Aorta (tissue), 5 donors: Measurements from ENCODE around the gene PRKAG3. TPM values are rescaled to one million over a fixed set of nuclear protein-coding genes. Genes with fewer than 3 reads are reported as not detected.

Source experiments
- ATAC-seq: fragments of 200-7000 bp; cut with Tn5 transposase; one replicate; pipeline ENCODE4 v1.9.1; 2022; ENCODE audit warnings: moderate library complexity; ENCODE audit not compliant: low FRiP score
- DNase-seq, 2 donors: peaks; one replicate each; pipeline ENCODE4 v3.0.0-alpha.2; 2020
- H3K27ac ChIP-seq, 2 donors: one replicate each; pipeline ENCODE4 v1.5.1; 2013; ENCODE audit warnings: low read length in 2 of 2, mild to moderate bottlenecking in 2 of 2, moderate library complexity in 2 of 2, control low read depth in 1 of 2, inconsistent platforms in 1 of 2, low read depth in 1 of 2
- H3K27me3 ChIP-seq, 2 donors: one replicate each; pipeline ENCODE4 v1.6.1; 2013; ENCODE audit warnings: control low read depth in 1 of 2, low read length in 1 of 2, mild to moderate bottlenecking in 1 of 2, moderate library complexity in 1 of 2; ENCODE audit not compliant: insufficient read depth in 2 of 2, control insufficient read depth in 1 of 2
- H3K36me3 ChIP-seq, 2 donors: one replicate each; pipeline ENCODE4 v1.6.1; 2013; ENCODE audit warnings: control low read depth in 1 of 2, low read length in 1 of 2, mild to moderate bottlenecking in 1 of 2; ENCODE audit not compliant: insufficient read depth in 2 of 2, control insufficient read depth in 1 of 2
- H3K4me1 ChIP-seq, 2 donors: one replicate each; pipeline ENCODE4 v1.6.1; 2013; ENCODE audit warnings: low read length in 2 of 2, control low read depth in 1 of 2, mild to moderate bottlenecking in 1 of 2, moderate library complexity in 1 of 2; ENCODE audit not compliant: insufficient read depth in 2 of 2, control insufficient read depth in 1 of 2
- H3K4me3 ChIP-seq, 2 donors: one replicate each; pipeline ENCODE4 v1.5.1; 2013; ENCODE audit warnings: low read length in 2 of 2, control low read depth in 1 of 2, mild to moderate bottlenecking in 1 of 2
- H3K9me3 ChIP-seq: one replicate; pipeline ENCODE4 v1.6.1; 2013; ENCODE audit warnings: mild to moderate bottlenecking, low read length; ENCODE audit not compliant: control insufficient read depth
- WGBS, 2 donors: extraction: QIAGEN DNeasy Blood & Tissue Kit; methylation state at CpG; one replicate each; pipeline ENCODE4 v1.1.7; 2013; 5-methylcytosine and 5-hydroxymethylcytosine counted together
- intact Hi-C, 2 donors: fragments of 100-400 bp; cut with DNase I; formaldehyde crosslinking; loops; one replicate each; pipeline versions ENCODE4 v1.14.2 to v1.15.0; 2022
- polyA plus RNA-seq, 2 donors: library from polyadenylated mRNA; stranded (reverse); fragments of 200-250 nt; gene quantifications; one replicate each; pipeline ENCODE4 v1.2.3, GENCODE V29; 2013
- total RNA-seq, 2 donors: library from RNA; stranded (reverse); fragmentation: NEBNext Ultra II Directional; extraction: Animal tissue kit (Norgen Biotek cat#: 25700); gene quantifications; one replicate each; pipeline ENCODE4 v1.2.1, GENCODE V29; 2021
- donor health status: healthy with polysubstance abuse.
- donor health status: Bipolar disorder and iron deficiency.
- donor health status: DM: no; HTN: no; CAD: no.
- donor health status: DM: no; HTN: no; CAD: no.
- donor health status: DM: yes; HTN: yes; CAD: no.

The PRKAG3 gene
- total and polyA plus RNA-seq, 4 donors, result 0.13 to 1.0 (median 0.20) TPM

- Histone ChIP-seq H3K27ac (no peak overlapping the region), H3K36me3 (no peaks in the 10 kb centered on the region), H3K4me3 (no peak overlapping the region), H3K9me3 (no peaks in the 10 kb centered on the region), H3K4me1 (no peaks in the 10 kb centered on the region), H3K27me3 (no peaks in the 10 kb centered on the region)
- DNase-seq, result peak in 1 of 2 donors; percentile 82
- WGBS, 2 donors, result 0 to 2% methylated on average over 3 of the region's 3 CpGs
- ATAC-seq, result peak; percentile 47
- intact Hi-C loops, result loop anchor here (1.0 to 2.0 kb wide), 2 partner anchors 22 kb away; no protein-coding TSS in a partner anchor
Measured at GRCh38 chr2:218876562-218877219, 45.1 kb upstream of the PRKAG3 start.

DNA sequence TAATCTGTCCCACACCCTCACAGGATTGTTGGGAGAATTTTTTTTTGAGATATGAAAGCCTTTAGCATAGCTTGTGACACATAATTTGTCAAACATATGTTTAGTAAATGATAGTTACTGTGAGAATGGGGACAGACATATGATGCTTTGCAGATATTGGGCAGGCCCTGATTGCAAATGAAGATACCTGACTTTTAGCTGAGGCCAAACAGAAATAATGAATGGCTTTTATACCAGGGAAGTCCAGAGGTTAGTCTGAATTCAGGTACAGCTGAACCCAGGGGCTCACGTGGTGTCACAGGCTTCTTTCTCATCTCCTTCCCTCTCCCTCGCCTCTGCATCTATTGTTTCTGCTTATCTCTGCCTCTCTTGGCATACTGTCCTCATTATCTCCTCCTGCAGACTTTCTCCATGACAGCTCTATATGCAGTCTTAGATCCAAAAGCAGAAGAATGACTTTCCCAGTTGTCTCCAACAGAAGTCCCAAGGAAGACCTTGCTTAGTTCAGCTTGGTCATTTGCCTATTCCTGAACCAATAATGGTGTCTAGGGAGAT, 44.2 kb upstream of the PRKAG3 start:
- Histone ChIP-seq H3K4me3 (no peak overlapping the region), H3K4me1 (no peaks in the 10 kb centered on the region), H3K27ac (no peak overlapping the region), H3K9me3 (no peaks in the 10 kb centered on the region), H3K27me3 (no peaks in the 10 kb centered on the region), H3K36me3 (no peaks in the 10 kb centered on the region)
- intact Hi-C loops, result loop anchor here (1.0 to 2.0 kb wide), 2 partner anchors 23 kb away; no protein-coding TSS in a partner anchor
- DNase-seq (no peak), ATAC-seq (no peak)
- 47 to 51% methylated on average over 2 of the region's 2 CpGs for WGBS, 2 donors

GRCh38 chr2:218873359-218874194, 42.0 kb upstream of the PRKAG3 start:
- intact Hi-C loops, result no loop called here
- Histone ChIP-seq H3K27me3 (no peaks in the 10 kb centered on the region), H3K9me3 (no peaks in the 10 kb centered on the region), H3K4me1 (no peaks in the 10 kb centered on the region), H3K4me3 (no peak overlapping the region), H3K36me3 (no peaks in the 10 kb centered on the region), H3K27ac (no peak overlapping the region)
- DNase-seq (no peak), ATAC-seq (no peak)
- WGBS, 2 donors, result 4% methylated on average over 81 to 86 of the region's 86 CpGs

GRCh38 chr2:218872645-218873358, 41.2 kb upstream of the PRKAG3 start:
- H3K9me3 ChIP-seq, result no peaks in the 10 kb centered on the region
- no peak overlapping the region for H3K27ac ChIP-seq
- no peak for ATAC-seq
- intact Hi-C loops, result no loop called here
- WGBS, 2 donors, result 9 to 10% methylated on average over 19 to 22 of the region's 22 CpGs
- H3K36me3 ChIP-seq, result no peaks in the 10 kb centered on the region
- H3K4me1 ChIP-seq, result no peaks in the 10 kb centered on the region
- no peak overlapping the region for H3K4me3 ChIP-seq
- no peak for DNase-seq
- no peaks in the 10 kb centered on the region for H3K27me3 ChIP-seq

DNA sequence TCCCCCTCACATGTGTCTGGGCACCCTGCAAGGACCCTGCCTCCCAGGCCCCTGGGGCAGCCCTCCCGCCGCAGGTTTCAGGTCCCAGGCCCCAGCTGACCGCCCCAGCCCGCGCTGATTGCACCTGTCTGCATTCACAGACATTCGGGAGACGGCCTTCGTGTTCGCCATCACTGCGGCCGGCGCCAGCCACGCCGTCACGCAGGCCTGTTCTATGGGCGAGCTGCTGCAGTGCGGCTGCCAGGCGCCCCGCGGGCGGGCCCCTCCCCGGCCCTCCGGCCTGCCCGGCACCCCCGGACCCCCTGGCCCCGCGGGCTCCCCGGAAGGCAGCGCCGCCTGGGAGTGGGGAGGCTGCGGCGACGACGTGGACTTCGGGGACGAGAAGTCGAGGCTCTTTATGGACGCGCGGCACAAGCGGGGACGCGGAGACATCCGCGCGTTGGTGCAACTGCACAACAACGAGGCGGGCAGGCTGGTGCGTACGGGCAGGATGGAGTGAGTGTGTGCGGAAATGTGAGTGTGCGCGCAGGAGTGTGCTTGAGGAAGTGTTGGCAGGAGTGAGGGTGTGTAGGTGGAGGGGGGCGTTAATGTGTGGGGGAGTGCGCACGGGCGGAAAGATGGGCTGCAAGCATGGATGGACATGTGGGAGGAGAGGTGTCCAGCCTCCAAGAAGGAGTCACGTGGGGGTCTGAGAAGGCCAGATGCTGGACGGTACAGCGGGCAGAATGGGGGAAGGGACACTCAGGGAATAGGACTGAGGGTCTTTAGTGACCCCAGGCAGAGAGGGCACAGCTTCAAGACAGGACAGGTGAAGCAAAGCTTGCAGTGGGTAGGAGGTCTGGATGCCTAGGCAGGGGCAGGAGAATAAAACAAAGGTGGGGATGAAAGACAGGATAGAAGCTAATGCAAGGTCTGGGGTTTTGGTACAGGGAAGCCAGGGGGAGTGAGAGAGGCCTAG, 40.0 kb upstream of the PRKAG3 start:
- WGBS, 2 donors, result 1 to 2% methylated on average over 56 to 60 of the region's 60 CpGs
- intact Hi-C loops, result no loop called here

DNA sequence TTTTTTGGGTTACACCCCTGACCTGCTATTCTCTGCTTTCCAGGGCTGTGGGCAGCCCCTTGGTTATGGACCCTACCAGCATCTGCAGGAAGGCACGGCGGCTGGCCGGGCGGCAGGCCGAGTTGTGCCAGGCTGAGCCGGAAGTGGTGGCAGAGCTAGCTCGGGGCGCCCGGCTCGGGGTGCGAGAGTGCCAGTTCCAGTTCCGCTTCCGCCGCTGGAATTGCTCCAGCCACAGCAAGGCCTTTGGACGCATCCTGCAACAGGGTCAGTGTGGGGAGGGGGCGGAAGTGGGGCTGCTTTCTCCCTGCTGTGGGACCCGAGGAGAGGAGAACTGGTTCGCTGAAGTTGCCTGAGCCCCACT, 39.4 kb upstream of the PRKAG3 start:
- intact Hi-C loops, result no loop called here
- H3K27me3 ChIP-seq, result no peaks in the 10 kb centered on the region
- H3K36me3 ChIP-seq, result no peaks in the 10 kb centered on the region
- no peaks in the 10 kb centered on the region for H3K4me1 ChIP-seq
- 4 to 5% methylated on average over 16 to 18 of the region's 18 CpGs for WGBS, 2 donors
- H3K4me3 ChIP-seq, result no peak overlapping the region
- ATAC-seq (no peak), DNase-seq (peak; percentile 74 to 80)
- H3K9me3 ChIP-seq, result no peaks in the 10 kb centered on the region
- no peak overlapping the region for H3K27ac ChIP-seq

More for the DNA sequence above, 40.0 kb upstream of the PRKAG3 start:
- no peaks in the 10 kb centered on the region for H3K36me3 ChIP-seq
- H3K4me1 ChIP-seq, result no peaks in the 10 kb centered on the region
- DNase-seq, result no peak
- H3K27me3 ChIP-seq, result no peaks in the 10 kb centered on the region
- ATAC-seq, result no peak
- no peaks in the 10 kb centered on the region for H3K9me3 ChIP-seq
- no peak overlapping the region for H3K27ac ChIP-seq
- H3K4me3 ChIP-seq, result no peak overlapping the region

DNA sequence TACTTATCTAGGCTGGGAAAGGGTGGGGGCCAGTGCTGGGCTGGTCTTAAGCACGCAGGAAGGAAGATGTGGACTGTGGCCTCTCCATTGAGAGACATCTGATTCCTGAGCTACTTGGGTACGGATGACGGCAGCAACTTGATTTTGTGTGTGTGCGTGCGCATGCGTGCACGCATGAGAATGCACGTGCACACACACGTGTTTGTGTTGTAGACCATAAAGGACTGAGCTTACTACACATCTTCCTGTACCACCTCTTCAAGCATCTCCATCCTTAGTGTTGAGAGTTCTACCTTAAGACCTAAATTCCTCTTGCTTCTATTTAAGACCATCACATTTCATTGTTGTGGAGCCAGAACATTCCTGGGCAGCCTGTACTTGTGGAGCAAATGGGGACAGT, 37.5 kb upstream of the PRKAG3 start:
- H3K27ac ChIP-seq, result no peak overlapping the region
- DNase-seq (no peak), ATAC-seq (no peak)
- intact Hi-C loops, result no loop called here
- H3K4me3 ChIP-seq, result no peak overlapping the region
- H3K9me3 ChIP-seq, result no peaks in the 10 kb centered on the region
- no peaks in the 10 kb centered on the region for H3K4me1 ChIP-seq
- no peaks in the 10 kb centered on the region for H3K36me3 ChIP-seq
- WGBS, 2 donors, result 94 to 96% methylated on average over 9 of the region's 9 CpGs
- no peaks in the 10 kb centered on the region for H3K27me3 ChIP-seq

DNA sequence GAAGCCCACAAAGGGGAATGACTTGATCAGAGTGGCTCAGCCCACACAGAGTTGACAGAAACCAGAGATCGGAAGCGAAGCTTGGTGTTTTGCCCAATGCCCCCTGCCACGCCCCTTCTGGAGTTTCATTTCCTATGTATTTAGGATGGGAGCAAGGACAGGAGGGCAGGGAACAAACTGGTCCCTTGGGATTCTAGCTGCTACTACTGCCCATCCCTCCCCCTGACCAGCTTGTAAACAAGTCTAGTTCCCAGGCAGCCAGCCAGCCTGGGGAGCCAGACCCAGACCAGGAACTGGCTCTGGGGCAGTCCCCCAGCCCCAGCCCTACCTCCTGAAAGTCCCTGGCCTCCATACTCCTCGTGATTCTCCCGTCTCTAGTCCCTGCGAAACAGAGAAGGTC, 36.3 kb upstream of the PRKAG3 start:
- Histone ChIP-seq H3K36me3 (no peaks in the 10 kb centered on the region), H3K27me3 (no peaks in the 10 kb centered on the region), H3K4me3 (no peak overlapping the region), H3K27ac (no peak overlapping the region), H3K9me3 (no peaks in the 10 kb centered on the region), H3K4me1 (no peaks in the 10 kb centered on the region)
- DNase-seq, result no peak
- intact Hi-C loops, result no loop called here
- WGBS, 2 donors, result 70 to 80% methylated on average over 6 of the region's 6 CpGs
- no peak for ATAC-seq
